Neural crest cell (in vitro differentiated cells): ENCODE data around the gene RBFOX1. TPM values are rescaled to one million over a fixed set of nuclear protein-coding genes. Genes with fewer than 3 reads are reported as not detected.

Experiments used
- DNase-seq: peaks from one replicate; pipeline ENCODE4 v3.0.0; 2021; ENCODE audit warnings: low read depth, mixed read lengths, low spot score
- H3K27ac Mint-ChIP-seq: one replicate; pipeline ENCODE4 v1.8.0; 2021; ENCODE audit warnings: mild to moderate bottlenecking, mixed read lengths; ENCODE audit not compliant: unreplicated experiment
- H3K27me3 Mint-ChIP-seq: 2 replicates; pipeline ENCODE4 v1.8.0; 2021; ENCODE audit warnings: low read depth, mild to moderate bottlenecking, mixed read lengths
- H3K36me3 Mint-ChIP-seq: 2 replicates; pipeline ENCODE4 v1.8.0; 2021; ENCODE audit warnings: low read depth, mild to moderate bottlenecking, mixed read lengths
- H3K4me1 Mint-ChIP-seq: 2 replicates; pipeline ENCODE4 v1.8.0; 2021; ENCODE audit warnings: mixed read lengths
- H3K4me3 Mint-ChIP-seq: one replicate; pipeline ENCODE4 v1.8.0; 2021; ENCODE audit warnings: mild to moderate bottlenecking, mixed read lengths
- H3K9me3 Mint-ChIP-seq: 2 replicates; pipeline ENCODE4 v1.8.0; 2021; ENCODE audit warnings: mixed read lengths
- CTCF ChIP-seq: fragments of 200-600 bp; sonication (generic); conservative IDR thresholded peaks from 2 replicates; pipeline ENCODE4 v1.5.0; 2021; ENCODE audit warnings: antibody characterized with exemption, mild to moderate bottlenecking
- total RNA-seq: library from RNA; stranded (reverse); gene quantifications from 2 replicates; pipeline ENCODE4 v1.2.1, GENCODE V29; 2021

Gene RBFOX1
- total RNA-seq, 1 donor from 2014 or later, result 1.4 TPM

- Mint-ChIP-seq H3K27ac (no peak overlapping the region), H3K4me1 (no peaks in the 10 kb centered on the region), H3K4me3 (no peak overlapping the region), H3K36me3 (no peaks in the 10 kb centered on the region), H3K27me3 (peaks cover 5% of the 10 kb centered on the region), H3K9me3 (no peaks in the 10 kb centered on the region)
- TF ChIP-seq CTCF, result no peak
- DNase-seq, result no peak
Observed at GRCh38 chr16:7714775-7715174, 382.1 kb downstream of the RBFOX1 start.

GRCh38 chr16:7716660-7717550, 384.3 kb downstream of the RBFOX1 start:
- H3K4me3 Mint-ChIP-seq, result no peak overlapping the region
- H3K27ac Mint-ChIP-seq, result no peak overlapping the region
- no peaks in the 10 kb centered on the region for H3K9me3 Mint-ChIP-seq
- no peaks in the 10 kb centered on the region for H3K36me3 Mint-ChIP-seq
- DNase-seq, result no peak
- peaks cover 5% of the 10 kb centered on the region for H3K27me3 Mint-ChIP-seq
- no peaks in the 10 kb centered on the region for H3K4me1 Mint-ChIP-seq
- TF ChIP-seq CTCF, result no peak

- no peak for DNase-seq
- H3K4me3 Mint-ChIP-seq, result no peak overlapping the region
- H3K36me3 Mint-ChIP-seq, result no peaks in the 10 kb centered on the region
- peaks cover 17% of the 10 kb centered on the region for H3K27me3 Mint-ChIP-seq
- H3K27ac Mint-ChIP-seq, result no peak overlapping the region
- H3K9me3 Mint-ChIP-seq, result peaks cover 2% of the 10 kb centered on the region
- H3K4me1 Mint-ChIP-seq, result no peaks in the 10 kb centered on the region
- TF ChIP-seq CTCF, result no peak
Observed at GRCh38 chr16:7722761-7723160, 390.1 kb downstream of the RBFOX1 start.

- Mint-ChIP-seq H3K4me1 (no peaks in the 10 kb centered on the region), H3K9me3 (peaks cover 2% of the 10 kb centered on the region), H3K27me3 (peaks cover 4% of the 10 kb centered on the region), H3K27ac (no peak overlapping the region), H3K36me3 (no peaks in the 10 kb centered on the region), H3K4me3 (no peak overlapping the region)
- TF ChIP-seq CTCF, result no peak
- DNase-seq, result no peak
Observed at GRCh38 chr16:7731141-7731540, 398.5 kb downstream of the RBFOX1 start.

GRCh38 chr16:7736138-7736665, 403.6 kb downstream of the RBFOX1 start:
- no peak for TF ChIP-seq CTCF
- Mint-ChIP-seq H3K9me3 (peaks cover 8% of the 10 kb centered on the region), H3K27me3 (peaks cover 3% of the 10 kb centered on the region), H3K4me1 (no peaks in the 10 kb centered on the region), H3K27ac (no peak overlapping the region), H3K36me3 (no peaks in the 10 kb centered on the region), H3K4me3 (no peak overlapping the region)
- no peak for DNase-seq
